K562 (cell line): ENCODE measurements around the gene NOLC1. TPM values are rescaled to one million over a fixed set of nuclear protein-coding genes. Genes with fewer than 3 reads are reported as not detected.
A peak's percentile ranks its signal among the peaks of the same experiment; 100 is the strongest.

ENCODE experiments used
- ATAC-seq: fragments of 200-7000 bp; cut with Tn5 transposase; 3 replicates; pipeline ENCODE4 v1.9.1; 2020; ENCODE audit warnings: moderate library complexity
- BruUV-seq: library from RNA; stranded (reverse); fragments of 400-500 nt; replicated peaks from 2 replicates; lab custom pipeline; 2021; lab: Mats Ljungman, UMichigan
- CTCF ChIA-PET: fragments of 300-600 bp; formaldehyde crosslinking; extraction: SDS; loops from one replicate; lab custom pipeline; 2021; ENCODE audit warnings: low intra/inter-chr PET ratio; lab: Yijun Ruan, JAX
- POLR2A ChIA-PET: fragments of 300-600, 350-650 bp; sonication (Branson Sonifier 250); formaldehyde crosslinking; extraction: SDS; loops from one replicate; lab custom pipeline; 2021; ENCODE audit warnings: antibody characterized with exemption, inconsistent platforms; lab: Yijun Ruan, JAX
- DNase-seq, 4 experiments: peaks; one replicate each; pipeline versions ENCODE4 v3.0.0 to v3.0.0-alpha.2; 2011 to 2018; ENCODE audit warnings: low spot score in 3 of 4, mixed read lengths in 3 of 4; ENCODE audit errors: extremely low read depth in 1 of 4
- FAIRE-seq: peaks from 2 replicates; lab custom pipeline; 2011; peaks lifted over from hg19 to GRCh38; lab: Jason Lieb, UNC
- H2AFZ ChIP-seq: 2 replicates; pipeline ENCODE4 v1.6.0; 2011; ENCODE audit warnings: low read depth, low read length, control low read depth, inconsistent platforms
- H3K27ac ChIP-seq: fragments of 200-600 bp; 3 replicates; pipeline ENCODE4 v1.8.0; 2011; ENCODE audit warnings: low read depth, mild to moderate bottlenecking, control low read depth, inconsistent platforms, low read length, moderate library complexity, mixed read lengths; ENCODE audit errors: extremely low read depth
- H3K27me3 ChIP-seq, 2 experiments: fragments of 300-600 bp in 1 of 2; 2 replicates in 1 of 2; 3 replicates in 1 of 2; pipeline versions ENCODE4 v1.6.0 to v1.8.0; 2011; ENCODE audit warnings: inconsistent platforms in 2 of 2, low read length in 2 of 2, mild to moderate bottlenecking in 1 of 2, mixed read lengths in 1 of 2, moderate library complexity in 1 of 2; ENCODE audit not compliant: control insufficient read depth in 2 of 2, insufficient read depth in 2 of 2
- H3K36me3 ChIP-seq: fragments of 300-600 bp; 3 replicates; pipeline ENCODE4 v1.8.0; 2011; ENCODE audit warnings: mild to moderate bottlenecking, low read length, inconsistent platforms; ENCODE audit not compliant: control insufficient read depth, insufficient read depth
- H3K4me1 ChIP-seq, 2 experiments: fragments of 200-600 bp in 1 of 2; replicated peaks in 1 of 2; 2 replicates in 1 of 2; 3 replicates in 1 of 2; pipeline versions ENCODE4 v1.5.1 to v1.8.0; 2011; ENCODE audit warnings: inconsistent platforms in 2 of 2, low read length in 2 of 2, mild to moderate bottlenecking in 1 of 2, mixed read lengths in 1 of 2, moderate library complexity in 1 of 2; ENCODE audit not compliant: control insufficient read depth in 2 of 2, insufficient read depth in 2 of 2
- H3K4me2 ChIP-seq: 2 replicates; pipeline ENCODE4 v1.6.1; 2011; ENCODE audit warnings: low read length, control low read depth, inconsistent platforms, mixed read lengths; ENCODE audit not compliant: insufficient read depth
- H3K4me3 ChIP-seq: fragments of 200-600 bp; sonication (generic), shearing (Covaris generic); 2 replicates; pipeline ENCODE4 v1.5.1; 2016; ENCODE audit warnings: control low read depth, inconsistent platforms
- H3K79me2 ChIP-seq: fragments of 200-600 bp; 3 replicates; pipeline ENCODE4 v1.8.0; 2011; ENCODE audit warnings: low read length, inconsistent platforms; ENCODE audit not compliant: control insufficient read depth, insufficient read depth
- H3K9ac ChIP-seq, 2 experiments: 2 replicates each; pipeline versions ENCODE4 v1.6.0 to v1.6.1; 2011; ENCODE audit warnings: low read depth in 2 of 2, low read length in 2 of 2, control low read depth in 1 of 2, inconsistent platforms in 1 of 2, mild to moderate bottlenecking in 1 of 2, mixed read lengths in 1 of 2; ENCODE audit not compliant: insufficient read depth in 1 of 2
- H3K9me1 ChIP-seq: one replicate; pipeline ENCODE4 v1.6.0; 2011; ENCODE audit warnings: inconsistent platforms, mild to moderate bottlenecking, low read length, moderate library complexity; ENCODE audit not compliant: control insufficient read depth, insufficient read depth
- H3K9me3 ChIP-seq: replicated peaks from 2 replicates; pipeline ENCODE4 v1.5.1; 2011; ENCODE audit warnings: low read depth, low read length, inconsistent platforms; ENCODE audit not compliant: control insufficient read depth, insufficient read depth
- H4K20me1 ChIP-seq: replicated peaks from 2 replicates; pipeline ENCODE4 v1.6.1; 2011; ENCODE audit warnings: low read length, inconsistent platforms, mixed read lengths; ENCODE audit not compliant: control insufficient read depth, insufficient read depth
- FIP1L1 ChIP-seq: fragments of 200-400 bp; formaldehyde crosslinking; IDR thresholded peaks from 2 replicates; pipeline ENCODE4 v1.6.1; 2018; ENCODE audit warnings: mild to moderate bottlenecking, low read depth, low read length; ENCODE audit not compliant: poor library complexity, severe bottlenecking
- NONO ChIP-seq, 2 experiments: fragments of 200-400 bp in 1 of 2; fragments of 450-650 bp in 1 of 2; formaldehyde crosslinking in 1 of 2; IDR thresholded peaks; 2 replicates each; pipeline ENCODE4 v1.6.1; 2017; ENCODE audit warnings: low read depth in 2 of 2, mild to moderate bottlenecking in 2 of 2, moderate library complexity in 2 of 2, low read length in 1 of 2
- ZFP91 ChIP-seq: sonication (generic); formaldehyde crosslinking; IDR thresholded peaks from 2 replicates; pipeline ENCODE4 v1.8.0; 2022; ENCODE audit warnings: mild to moderate bottlenecking, missing genetic modification reagents
- WGBS: fragments of 100-300 bp; shearing (Covaris generic); methylation state at CpG from one replicate; pipeline ENCODE4 v1.1.6; 2016; ENCODE audit warnings: low coverage, mixed read lengths; ENCODE audit not compliant: insufficient coverage; ENCODE audit errors: missing lambda C conversion rate; 5-methylcytosine and 5-hydroxymethylcytosine counted together
- in situ Hi-C: fragments of 300-500 bp; cut with MboI; formaldehyde crosslinking; loops from 4 replicates; pipeline ENCODE4 v1.15.0; 2018; ENCODE audit warnings: inconsistent platforms, mixed read lengths
- intact Hi-C: fragments of 100-400 bp; cut with micrococcal nuclease; formaldehyde crosslinking; loops from 2 replicates; pipeline ENCODE4 v1.14.2; 2022
- polyA plus RNA-seq, 8 experiments: library from polyadenylated mRNA; depleted of rRNA in 4 of 8; stranded (reverse) in 5 of 8; unstranded in 3 of 8; fragments of >200 nt; fragmentation: Nextera tagmentation in 2 of 8; fragmentation: Illumina TruSeq in 1 of 8; extraction: Ambion mirVana in 2 of 8; extraction: Trizol in 1 of 8; gene quantifications; 2 replicates each; pipeline versions ENCODE4 v1.2.1 to v1.2.3, GENCODE V29; 2011 to 2014; ENCODE audit warnings: inconsistent platforms in 1 of 8, missing spikeins in 1 of 8
- total RNA-seq, 7 experiments: library from RNA; depleted of rRNA in 6 of 7; stranded (reverse); fragments of >200 nt in 6 of 7; fragmentation: Illumina TruSeq in 2 of 7; extraction: Trizol in 2 of 7; gene quantifications; 2 replicates each; pipeline versions ENCODE4 v1.2.1 to v1.2.3, GENCODE V29; 2011 to 2021; ENCODE audit warnings: low replicate concordance in 1 of 7
- TF ChIP-seq, protein P1 (sequence below), 2 experiments: fragments of 450-650 bp; IDR thresholded peaks; 2 replicates each; pipeline ENCODE4 v1.6.1; 2016
- TF ChIP-seq, protein P2 (sequence below): fragments of 450-650 bp; formaldehyde crosslinking; IDR thresholded peaks from 2 replicates; pipeline ENCODE4 v1.4.0; 2020; ENCODE audit warnings: mild to moderate bottlenecking, mixed read lengths

Gene NOLC1
- total and polyA plus RNA-seq, 9 of the 15 experiments (the other 6 are each of a cell fraction or from before 2014, with no cell fraction given), result 102 to 310 (median 165) TPM

- ATAC-seq (no peak), DNase-seq (no peak), FAIRE-seq (no peak)
- peak overlapping the region; percentile 83 to 95; a peak in 3 of 4 replicates for H3K9ac ChIP-seq
- no peaks in the 10 kb centered on the region for H3K9me3 ChIP-seq
- no peak overlapping the region for H2AFZ ChIP-seq
- 4% methylated on average over 3 of the region's 6 CpGs for WGBS
- ChIA-PET CTCF (no interaction called here), POLR2A (interaction anchor here (0.6 to 1.3 kb wide), 2 partner anchors 71 to 300 kb away, joined by 3 to 4 read pairs; partner anchors contain the start of gene OGA)
- 0 out of 3 replicates have a peak, but pooled peaks cover 2% of the 10 kb centered on the region for H3K36me3 ChIP-seq
- BruUV-seq, result no TSS peak
- in situ Hi-C loops, result no loop called here
- TF ChIP-seq NONO (IDR thresholded peaks at IDR 0.05; ENCODE audit: low read depth in 2 of 2, low read length in 1 of 2) (no peak), ZFP91 (no peak), FIP1L1 (no peak)
- TF ChIP-seq, protein P1, sequence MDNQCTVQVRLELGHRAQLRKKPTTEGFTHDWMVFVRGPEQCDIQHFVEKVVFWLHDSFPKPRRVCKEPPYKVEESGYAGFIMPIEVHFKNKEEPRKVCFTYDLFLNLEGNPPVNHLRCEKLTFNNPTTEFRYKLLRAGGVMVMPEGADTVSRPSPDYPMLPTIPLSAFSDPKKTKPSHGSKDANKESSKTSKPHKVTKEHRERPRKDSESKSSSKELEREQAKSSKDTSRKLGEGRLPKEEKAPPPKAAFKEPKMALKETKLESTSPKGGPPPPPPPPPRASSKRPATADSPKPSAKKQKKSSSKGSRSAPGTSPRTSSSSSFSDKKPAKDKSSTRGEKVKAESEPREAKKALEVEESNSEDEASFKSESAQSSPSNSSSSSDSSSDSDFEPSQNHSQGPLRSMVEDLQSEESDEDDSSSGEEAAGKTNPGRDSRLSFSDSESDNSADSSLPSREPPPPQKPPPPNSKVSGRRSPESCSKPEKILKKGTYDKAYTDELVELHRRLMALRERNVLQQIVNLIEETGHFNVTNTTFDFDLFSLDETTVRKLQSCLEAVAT (IDR thresholded peaks at IDR 0.05), result no peak
- TF ChIP-seq, protein P2, sequence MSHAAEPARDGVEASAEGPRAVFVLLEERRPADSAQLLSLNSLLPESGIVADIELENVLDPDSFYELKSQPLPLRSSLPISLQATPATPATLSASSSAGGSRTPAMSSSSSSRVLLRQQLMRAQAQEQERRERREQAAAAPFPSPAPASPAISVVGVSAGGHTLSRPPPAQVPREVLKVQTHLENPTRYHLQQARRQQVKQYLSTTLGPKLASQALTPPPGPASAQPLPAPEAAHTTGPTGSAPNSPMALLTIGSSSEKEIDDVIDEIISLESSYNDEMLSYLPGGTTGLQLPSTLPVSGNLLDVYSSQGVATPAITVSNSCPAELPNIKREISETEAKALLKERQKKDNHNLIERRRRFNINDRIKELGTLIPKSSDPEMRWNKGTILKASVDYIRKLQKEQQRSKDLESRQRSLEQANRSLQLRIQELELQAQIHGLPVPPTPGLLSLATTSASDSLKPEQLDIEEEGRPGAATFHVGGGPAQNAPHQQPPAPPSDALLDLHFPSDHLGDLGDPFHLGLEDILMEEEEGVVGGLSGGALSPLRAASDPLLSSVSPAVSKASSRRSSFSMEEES (CRISPR knock-in tag), result peak; percentile 35
- no peaks in the 10 kb centered on the region for H3K9me1 ChIP-seq
- H3K79me2 ChIP-seq, result peaks cover 74% of the 10 kb centered on the region
- H3K27me3 ChIP-seq, result no peaks in the 10 kb centered on the region
- peak overlapping the region; percentile 91 for H3K4me2 ChIP-seq
- H4K20me1 ChIP-seq, result no peaks in the 10 kb centered on the region
- intact Hi-C loops, result loop anchor here (10.0 kb wide), 1 partner anchor 274 kb away; the partner anchor contains the start of gene KCNIP2
- peak overlapping the region; percentile 83 for H3K4me3 ChIP-seq
- H3K4me1 ChIP-seq, result peaks cover 39 to 57% of the 10 kb centered on the region in 2 experiments
- H3K27ac ChIP-seq, result peak overlapping the region; percentile 90
These were observed 33.3 kb upstream of the NOLC1 start for GRCh38 chr10:102118867-102119266.
